Lower leg skin (tissue), 3 donors: ENCODE results near the gene ZNF555.

Source experiments
- POLR2A ChIP-seq, 2 donors: fragments of 450-650 bp; IDR thresholded peaks; one replicate each; pipeline ENCODE4 v1.6.1; 2016 to 2017; ENCODE audit warnings: antibody characterized with exemption in 2 of 2, mild to moderate bottlenecking in 1 of 2, moderate library complexity in 1 of 2
- TF ChIP-seq, protein P1 (sequence below), 3 donors: fragments of 450-650 bp; IDR thresholded peaks; one replicate each; pipeline ENCODE4 v1.5.1; 2016; ENCODE audit warnings: antibody characterized with exemption in 3 of 3, mild to moderate bottlenecking in 3 of 3, moderate library complexity in 2 of 3

DNA sequence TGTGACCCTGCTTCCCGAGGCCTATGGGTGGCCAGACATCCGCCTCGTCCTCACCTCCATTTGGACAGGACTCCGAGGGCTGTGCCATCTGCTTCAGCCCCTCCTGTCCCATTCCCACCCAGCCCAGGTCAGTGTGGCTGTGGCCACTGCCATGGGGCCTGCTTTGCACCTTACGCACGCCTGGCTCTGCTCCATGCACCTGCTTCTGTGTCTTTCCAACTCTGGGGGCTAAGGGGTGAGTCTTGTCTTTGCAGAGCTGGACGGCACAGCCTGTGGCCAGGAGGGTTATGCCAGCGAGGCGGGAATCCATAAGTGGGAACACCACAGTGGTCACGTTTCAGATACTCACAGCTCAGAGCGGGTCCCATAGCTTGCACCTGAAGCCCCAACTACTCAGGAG, 26.8 kb upstream of the ZNF555 start:
- TF ChIP-seq, protein P1, sequence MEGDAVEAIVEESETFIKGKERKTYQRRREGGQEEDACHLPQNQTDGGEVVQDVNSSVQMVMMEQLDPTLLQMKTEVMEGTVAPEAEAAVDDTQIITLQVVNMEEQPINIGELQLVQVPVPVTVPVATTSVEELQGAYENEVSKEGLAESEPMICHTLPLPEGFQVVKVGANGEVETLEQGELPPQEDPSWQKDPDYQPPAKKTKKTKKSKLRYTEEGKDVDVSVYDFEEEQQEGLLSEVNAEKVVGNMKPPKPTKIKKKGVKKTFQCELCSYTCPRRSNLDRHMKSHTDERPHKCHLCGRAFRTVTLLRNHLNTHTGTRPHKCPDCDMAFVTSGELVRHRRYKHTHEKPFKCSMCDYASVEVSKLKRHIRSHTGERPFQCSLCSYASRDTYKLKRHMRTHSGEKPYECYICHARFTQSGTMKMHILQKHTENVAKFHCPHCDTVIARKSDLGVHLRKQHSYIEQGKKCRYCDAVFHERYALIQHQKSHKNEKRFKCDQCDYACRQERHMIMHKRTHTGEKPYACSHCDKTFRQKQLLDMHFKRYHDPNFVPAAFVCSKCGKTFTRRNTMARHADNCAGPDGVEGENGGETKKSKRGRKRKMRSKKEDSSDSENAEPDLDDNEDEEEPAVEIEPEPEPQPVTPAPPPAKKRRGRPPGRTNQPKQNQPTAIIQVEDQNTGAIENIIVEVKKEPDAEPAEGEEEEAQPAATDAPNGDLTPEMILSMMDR (IDR thresholded peaks at IDR 0.05), result no peak
- no peak for TF ChIP-seq POLR2A (IDR thresholded peaks at IDR 0.05)
